GOT3 (cell line): ENCODE results near the gene PLCB2.
A peak's percentile ranks its signal among the peaks of the same experiment; 100 is the strongest.

Experiments used
- DNase-seq: peaks from one replicate; lab custom pipeline; 2025; ENCODE audit warnings: mixed read lengths; lab: John Stamatoyannopoulos, UW

PLCB2 gene

GRCh38 chr15:40271685-40272484 lies 35.9 kb downstream of the PLCB2 start:
- no peak for DNase-seq

- no peak for DNase-seq
These were observed 37.3 kb downstream of the PLCB2 start for GRCh38 chr15:40270246-40270995.

GRCh38 chr15:40269604-40270003 lies 38.1 kb downstream of the PLCB2 start:
- DNase-seq = no peak

GRCh38 chr15:40267670-40268069 lies 40.1 kb downstream of the PLCB2 start:
- DNase-seq = no peak

GRCh38 chr15:40266828-40267304 lies 40.9 kb downstream of the PLCB2 start:
- DNase-seq = peak; percentile 55

- no peak for DNase-seq
These were observed 41.9 kb downstream of the PLCB2 start for GRCh38 chr15:40265875-40266274.

- DNase-seq = no peak
These were observed 42.4 kb downstream of the PLCB2 start for GRCh38 chr15:40265355-40265754.

GRCh38 chr15:40264321-40265153 lies 43.2 kb downstream of the PLCB2 start:
- DNase-seq = no peak

GRCh38 chr15:40263024-40263754 lies 44.5 kb downstream of the PLCB2 start:
- no peak for DNase-seq

- no peak for DNase-seq
These were observed 48.7 kb downstream of the PLCB2 start for GRCh38 chr15:40259021-40259420.

- DNase-seq = no peak
These were observed 49.2 kb downstream of the PLCB2 start for GRCh38 chr15:40258544-40258943.

GRCh38 chr15:40257656-40258450 lies 49.9 kb downstream of the PLCB2 start:
- no peak for DNase-seq

- DNase-seq = no peak
These were observed 51.0 kb downstream of the PLCB2 start for GRCh38 chr15:40256638-40257235.

- no peak for DNase-seq
These were observed 52.7 kb downstream of the PLCB2 start for GRCh38 chr15:40255033-40255432.

- DNase-seq = no peak
These were observed 53.3 kb downstream of the PLCB2 start for GRCh38 chr15:40254452-40254851.

- DNase-seq = no peak
These were observed 54.5 kb downstream of the PLCB2 start for GRCh38 chr15:40253167-40253790.

- DNase-seq = no peak
These were observed 55.1 kb downstream of the PLCB2 start for GRCh38 chr15:40252438-40253166.

- no peak for DNase-seq
These were observed 55.6 kb downstream of the PLCB2 start for GRCh38 chr15:40252141-40252437.

GRCh38 chr15:40251486-40252140 lies 56.1 kb downstream of the PLCB2 start:
- no peak for DNase-seq
